Loucy (cell line): ENCODE data around the gene TEX10.

Source experiments
- H2AFZ ChIP-seq: fragments of 200-600 bp; sonication (generic); 2 replicates; pipeline ENCODE4 v1.6.0; 2016; ENCODE audit warnings: antibody characterized with exemption, mild to moderate bottlenecking, low read length, moderate library complexity
- H3F3A ChIP-seq: fragments of 200-600 bp; 2 replicates; pipeline ENCODE4 v1.6.0; 2016; ENCODE audit warnings: antibody characterized with exemption, low read depth, mild to moderate bottlenecking
- H3K27me3 ChIP-seq: fragments of 200-600 bp; sonication (generic); 2 replicates; pipeline ENCODE4 v1.6.1; 2014; ENCODE audit warnings: low read length, mild to moderate bottlenecking; ENCODE audit not compliant: insufficient read depth, poor library complexity, severe bottlenecking
- H3K36me3 ChIP-seq: fragments of 200-600 bp; sonication (generic); 2 replicates; pipeline ENCODE4 v1.6.1; 2016; ENCODE audit warnings: low read length; ENCODE audit not compliant: insufficient read depth
- H3K4me1 ChIP-seq: fragments of 200-600 bp; sonication (generic); 2 replicates; pipeline ENCODE4 v1.5.1; 2014; ENCODE audit warnings: low read length, mild to moderate bottlenecking; ENCODE audit not compliant: insufficient read depth, poor library complexity, severe bottlenecking
- H3K4me2 ChIP-seq: fragments of 200-600 bp; sonication (generic); 2 replicates; pipeline ENCODE4 v1.6.0; 2014; ENCODE audit warnings: antibody characterized with exemption, low read length, low read depth, mild to moderate bottlenecking; ENCODE audit not compliant: poor library complexity, severe bottlenecking
- H3K4me3 ChIP-seq: fragments of 200-600 bp; sonication (generic); 2 replicates; pipeline ENCODE4 v1.5.1; 2014; ENCODE audit warnings: low read length, mild to moderate bottlenecking, mixed read lengths; ENCODE audit not compliant: poor library complexity, severe bottlenecking
- H3K79me2 ChIP-seq: fragments of 200-600 bp; sonication (generic); 2 replicates; pipeline ENCODE4 v1.6.1; 2014; ENCODE audit warnings: low read length; ENCODE audit not compliant: insufficient read depth
- H3K9ac ChIP-seq: fragments of 200-600 bp; sonication (generic); 2 replicates; pipeline ENCODE4 v1.6.0; 2014; ENCODE audit warnings: mild to moderate bottlenecking, low read depth, low read length, moderate library complexity; ENCODE audit not compliant: poor library complexity, severe bottlenecking
- H3K9me2 ChIP-seq: fragments of 200-600 bp; sonication (generic); replicated peaks from 2 replicates; pipeline ENCODE4 v1.6.1; 2016; ENCODE audit warnings: low read depth, low read length, mixed read lengths
- H3K9me3 ChIP-seq: fragments of 200-600 bp; sonication (generic); 2 replicates; pipeline ENCODE4 v1.6.1; 2014; ENCODE audit warnings: mild to moderate bottlenecking, antibody characterized with exemption, low read length, low read depth; ENCODE audit not compliant: insufficient read depth
- H4K20me1 ChIP-seq: fragments of 200-600 bp; sonication (generic); 2 replicates; pipeline ENCODE4 v1.6.0; 2014; ENCODE audit warnings: antibody characterized with exemption, low read length, mild to moderate bottlenecking; ENCODE audit not compliant: insufficient read depth, poor library complexity, severe bottlenecking
- EZH2phosphoT487 ChIP-seq: fragments of 200-600 bp; IDR thresholded peaks from 2 replicates; pipeline ENCODE4 v1.6.1; 2018; ENCODE audit warnings: antibody characterized with exemption, mild to moderate bottlenecking, moderate library complexity, borderline replicate concordance
- TF ChIP-seq, protein P1 (sequence below): fragments of 200-600 bp; sonication (generic); conservative IDR thresholded peaks from 2 replicates; pipeline ENCODE4 v1.5.1; 2014; ENCODE audit warnings: mild to moderate bottlenecking, antibody characterized with exemption, low read length

Gene TEX10

DNA sequence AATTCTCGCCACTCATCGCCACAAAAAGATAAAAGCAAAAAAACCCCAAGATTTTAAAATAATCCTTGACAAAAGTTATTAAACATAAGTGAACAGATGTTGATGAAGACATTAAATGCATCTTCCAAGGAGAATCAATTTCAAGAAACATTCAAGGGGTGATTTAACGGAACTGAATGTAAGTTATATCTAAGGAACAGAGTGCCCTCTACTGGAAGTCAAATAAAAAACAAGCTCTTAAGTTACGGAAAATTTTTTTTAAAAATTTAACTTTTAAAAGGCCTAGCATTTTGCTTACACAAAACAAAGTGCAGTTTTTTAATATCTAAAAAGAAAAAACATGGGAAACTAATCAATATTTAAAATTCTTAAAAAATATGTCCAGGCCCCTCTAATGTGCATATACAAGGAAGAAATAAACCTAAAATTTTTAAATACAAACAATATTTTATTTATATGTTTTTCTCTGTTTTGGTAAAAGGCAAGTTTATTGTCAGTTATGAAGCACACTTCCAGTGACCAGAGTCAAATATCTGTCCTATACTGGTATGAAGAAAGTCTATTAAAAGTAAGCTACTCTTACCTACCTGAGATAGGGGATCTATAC is 28.0 kb downstream of the TEX10 start:
- Histone ChIP-seq H3K36me3 (peaks cover 67% of the 10 kb centered on the region), H3K4me1 (no peaks in the 10 kb centered on the region), H3F3A (no peaks in the 10 kb centered on the region), H3K9ac (no peak overlapping the region), H3K9me2 (no peaks in the 10 kb centered on the region), H3K9me3 (no peaks in the 10 kb centered on the region), H3K27me3 (no peaks in the 10 kb centered on the region), H3K79me2 (no peaks in the 10 kb centered on the region), H3K4me3 (no peak overlapping the region), H4K20me1 (no peaks in the 10 kb centered on the region), H3K4me2 (no peak overlapping the region), H2AFZ (no peak overlapping the region)
- TF ChIP-seq, protein P1, sequence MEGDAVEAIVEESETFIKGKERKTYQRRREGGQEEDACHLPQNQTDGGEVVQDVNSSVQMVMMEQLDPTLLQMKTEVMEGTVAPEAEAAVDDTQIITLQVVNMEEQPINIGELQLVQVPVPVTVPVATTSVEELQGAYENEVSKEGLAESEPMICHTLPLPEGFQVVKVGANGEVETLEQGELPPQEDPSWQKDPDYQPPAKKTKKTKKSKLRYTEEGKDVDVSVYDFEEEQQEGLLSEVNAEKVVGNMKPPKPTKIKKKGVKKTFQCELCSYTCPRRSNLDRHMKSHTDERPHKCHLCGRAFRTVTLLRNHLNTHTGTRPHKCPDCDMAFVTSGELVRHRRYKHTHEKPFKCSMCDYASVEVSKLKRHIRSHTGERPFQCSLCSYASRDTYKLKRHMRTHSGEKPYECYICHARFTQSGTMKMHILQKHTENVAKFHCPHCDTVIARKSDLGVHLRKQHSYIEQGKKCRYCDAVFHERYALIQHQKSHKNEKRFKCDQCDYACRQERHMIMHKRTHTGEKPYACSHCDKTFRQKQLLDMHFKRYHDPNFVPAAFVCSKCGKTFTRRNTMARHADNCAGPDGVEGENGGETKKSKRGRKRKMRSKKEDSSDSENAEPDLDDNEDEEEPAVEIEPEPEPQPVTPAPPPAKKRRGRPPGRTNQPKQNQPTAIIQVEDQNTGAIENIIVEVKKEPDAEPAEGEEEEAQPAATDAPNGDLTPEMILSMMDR = peak; percentile 68
- no peak for TF ChIP-seq EZH2phosphoT487

DNA sequence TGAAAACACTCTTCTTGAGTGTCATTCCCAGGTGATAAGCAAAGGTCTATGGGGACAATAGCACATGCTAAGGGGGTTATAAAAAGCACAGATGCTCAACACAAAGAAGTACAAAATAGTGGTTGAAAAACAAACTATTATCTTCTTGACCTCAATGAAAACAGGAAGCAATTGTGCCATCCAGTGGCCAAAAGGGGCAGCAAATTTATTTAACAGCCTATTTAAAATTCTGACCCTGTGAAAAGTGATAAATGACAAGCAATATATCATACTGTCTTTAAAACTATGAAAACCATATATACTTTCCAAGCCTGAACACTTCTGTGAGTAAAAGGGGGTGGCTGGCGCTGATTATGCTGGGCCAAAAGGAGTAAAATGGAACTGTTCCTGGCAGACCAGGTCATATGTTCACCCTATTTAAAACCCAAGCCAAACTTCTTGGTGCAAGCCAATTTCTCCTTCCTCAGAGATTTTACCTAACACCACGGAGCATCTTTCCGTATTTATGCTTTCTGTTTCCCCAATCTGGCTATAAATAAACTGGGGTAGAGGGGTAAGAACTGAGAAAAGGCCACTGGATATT is 29.7 kb downstream of the TEX10 start:
- peaks cover 64% of the 10 kb centered on the region for H3K36me3 ChIP-seq

DNA sequence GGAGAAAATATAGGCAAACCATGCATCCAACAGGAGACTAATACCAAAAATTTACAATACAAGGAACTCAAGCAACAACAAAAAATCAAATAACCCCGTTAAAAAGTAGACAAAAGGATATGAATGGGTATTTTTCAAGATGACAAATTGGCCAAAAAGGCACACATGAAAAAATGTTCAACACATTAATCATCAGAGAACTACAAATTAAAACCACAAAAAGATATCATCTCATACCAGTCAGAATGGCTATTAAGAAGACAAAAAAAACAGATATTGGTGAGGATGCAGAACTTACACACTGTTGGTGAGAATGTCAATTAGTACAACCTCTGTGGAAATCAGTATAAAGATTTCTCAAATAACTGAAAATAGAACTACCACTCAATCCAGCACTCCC is 35.0 kb downstream of the TEX10 start:
- Histone ChIP-seq H3K9ac (no peak overlapping the region), H3K4me2 (no peak overlapping the region), H3K36me3 (peaks cover 65% of the 10 kb centered on the region; the same call in 1 of the 2 replicates), H3K4me1 (no peaks in the 10 kb centered on the region), H3K27me3 (no peaks in the 10 kb centered on the region), H3F3A (no peaks in the 10 kb centered on the region), H4K20me1 (peaks cover 7% of the 10 kb centered on the region), H3K79me2 (peaks cover 28% of the 10 kb centered on the region; the same call in 1 of the 2 replicates), H2AFZ (no peak overlapping the region), H3K9me2 (no peaks in the 10 kb centered on the region), H3K9me3 (no peaks in the 10 kb centered on the region), H3K4me3 (no peak overlapping the region)
- no peak for TF ChIP-seq EZH2phosphoT487
- TF ChIP-seq, protein P1 = no peak

More for the DNA sequence above, 29.7 kb downstream of the TEX10 start:
- TF ChIP-seq, protein P1 = peak; percentile 78
- TF ChIP-seq EZH2phosphoT487 = no peak
- Histone ChIP-seq H3K9me2 (no peaks in the 10 kb centered on the region), H3K4me1 (no peaks in the 10 kb centered on the region), H3K9ac (no peak overlapping the region), H3K9me3 (no peaks in the 10 kb centered on the region), H3K4me2 (no peak overlapping the region), H2AFZ (no peak overlapping the region), H3K27me3 (no peaks in the 10 kb centered on the region), H4K20me1 (no peaks in the 10 kb centered on the region), H3K4me3 (no peak overlapping the region), H3K79me2 (no peaks in the 10 kb centered on the region), H3F3A (no peaks in the 10 kb centered on the region)
